NK-92 (cell line): ENCODE data around the gene TMEM190.

Experiments used
- DNase-seq: peaks from one replicate; lab custom pipeline; 2025; ENCODE audit not compliant: unreplicated experiment; lab: John Stamatoyannopoulos, UW

Gene TMEM190

GRCh38 chr19:55369653-55370304 is 6.8 kb upstream of the TMEM190 start:
- no peak for DNase-seq

DNA sequence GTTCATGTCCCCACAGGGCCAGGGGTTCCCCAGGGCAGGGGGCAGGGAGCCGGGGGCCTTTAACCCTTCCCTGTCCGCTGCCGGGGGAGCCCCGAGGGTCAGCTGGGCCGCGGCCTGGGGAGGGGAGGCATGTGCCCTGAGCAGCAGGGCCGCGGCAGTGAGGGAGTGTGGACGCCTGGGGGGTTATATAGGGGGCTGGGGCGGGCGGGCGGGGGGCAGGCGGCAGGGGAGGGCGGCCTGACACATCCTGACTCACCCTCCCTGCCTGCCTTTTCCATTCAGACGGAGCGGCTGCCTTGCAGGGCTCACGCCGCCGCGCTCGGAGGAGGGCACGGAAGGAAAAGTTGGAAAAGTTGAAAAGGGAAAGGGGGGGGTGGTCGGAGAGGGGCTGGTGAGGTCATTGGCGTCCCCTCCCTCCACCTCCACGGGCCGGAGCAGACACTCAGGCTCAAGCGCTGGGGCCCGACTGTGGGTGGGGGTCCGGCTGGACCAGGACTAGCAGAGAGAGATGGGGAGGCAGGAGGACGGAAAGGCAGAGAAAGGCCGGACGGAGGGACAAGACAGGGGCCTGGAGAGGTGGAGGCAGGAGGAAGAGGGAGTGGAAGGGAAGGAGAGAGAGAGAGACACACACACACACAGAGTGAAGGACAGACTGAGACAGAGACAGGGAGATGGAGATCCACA is 6.2 kb upstream of the TMEM190 start, which contains the start of gene IL11:
IL11 (minus strand) TSS at position 159 of the 684 bp plus-strand sequence; CDS start at position 6, 153 bp downstream.
- DNase-seq, result no peak

DNA sequence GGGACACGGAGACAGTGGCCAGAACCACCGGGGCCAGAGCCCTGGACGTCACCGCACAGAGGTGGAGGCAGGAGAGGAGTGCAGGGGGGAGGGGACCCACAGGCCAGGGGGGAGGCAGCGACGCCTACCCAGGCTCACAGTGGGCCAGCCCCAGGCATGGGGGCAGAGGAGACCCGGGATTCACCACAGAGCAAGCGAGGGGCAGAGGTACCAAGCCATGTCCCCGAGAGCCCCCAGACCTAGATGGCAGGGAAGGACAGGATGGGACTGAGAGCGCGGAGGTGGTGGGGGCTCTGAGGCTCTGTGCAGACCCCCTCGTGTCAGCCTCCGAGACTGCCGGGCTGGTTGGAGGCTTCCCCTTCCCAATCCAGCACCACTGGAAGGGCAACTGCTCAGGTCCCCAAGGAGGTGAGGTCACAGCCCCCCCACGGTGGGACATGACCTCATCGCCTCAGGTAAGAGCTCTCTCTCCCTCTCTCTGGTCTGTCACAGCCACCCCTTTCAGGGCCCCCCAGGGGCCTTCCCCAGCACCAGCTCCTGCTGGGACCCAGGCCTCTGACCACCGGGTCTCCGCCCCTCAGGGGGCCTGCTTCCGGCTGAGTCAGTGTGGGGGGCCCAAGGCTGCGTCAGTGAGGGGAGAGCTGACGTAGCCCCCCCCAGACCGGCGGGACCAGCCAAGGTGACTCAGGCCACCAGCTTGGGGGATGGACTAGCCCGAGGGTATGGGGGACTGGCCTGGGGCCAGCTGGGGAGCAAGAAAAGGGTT is 4.1 kb upstream of the TMEM190 start:
- no peak for DNase-seq

DNA sequence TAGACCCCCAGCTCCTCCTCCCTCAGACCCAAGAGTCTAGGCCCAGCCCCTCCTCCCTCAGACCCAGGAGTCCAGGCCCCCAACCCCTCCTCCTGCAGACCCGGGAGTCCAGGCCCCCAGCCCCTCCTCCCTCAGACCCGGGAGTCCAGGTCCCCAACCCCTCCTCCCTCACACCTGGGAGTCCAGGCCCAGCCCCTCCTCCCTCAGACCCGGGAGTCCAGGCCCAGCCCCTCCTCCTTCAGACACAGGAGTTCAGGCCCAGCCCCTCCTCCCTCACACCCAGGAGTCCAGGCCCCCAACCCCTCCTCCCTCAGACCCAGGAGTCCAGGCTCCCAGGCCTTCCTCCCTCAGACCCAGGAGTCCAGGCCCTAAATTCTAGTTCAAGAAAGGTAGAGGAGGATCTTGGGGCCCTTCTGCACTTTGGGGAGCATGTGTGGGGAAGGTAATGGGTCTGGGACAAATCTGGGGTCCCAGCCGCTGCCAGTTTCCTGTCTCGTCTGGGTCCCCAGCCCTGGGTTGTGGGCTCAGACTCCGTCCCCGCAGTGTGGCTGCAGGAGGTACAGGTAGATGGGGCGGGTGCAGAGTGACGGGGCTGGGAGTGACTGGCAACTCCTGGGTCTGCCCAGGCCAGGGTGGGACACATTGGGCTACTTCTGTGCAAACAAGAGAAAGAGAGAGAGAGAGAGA is 3.2 kb upstream of the TMEM190 start:
- no peak for DNase-seq

DNA sequence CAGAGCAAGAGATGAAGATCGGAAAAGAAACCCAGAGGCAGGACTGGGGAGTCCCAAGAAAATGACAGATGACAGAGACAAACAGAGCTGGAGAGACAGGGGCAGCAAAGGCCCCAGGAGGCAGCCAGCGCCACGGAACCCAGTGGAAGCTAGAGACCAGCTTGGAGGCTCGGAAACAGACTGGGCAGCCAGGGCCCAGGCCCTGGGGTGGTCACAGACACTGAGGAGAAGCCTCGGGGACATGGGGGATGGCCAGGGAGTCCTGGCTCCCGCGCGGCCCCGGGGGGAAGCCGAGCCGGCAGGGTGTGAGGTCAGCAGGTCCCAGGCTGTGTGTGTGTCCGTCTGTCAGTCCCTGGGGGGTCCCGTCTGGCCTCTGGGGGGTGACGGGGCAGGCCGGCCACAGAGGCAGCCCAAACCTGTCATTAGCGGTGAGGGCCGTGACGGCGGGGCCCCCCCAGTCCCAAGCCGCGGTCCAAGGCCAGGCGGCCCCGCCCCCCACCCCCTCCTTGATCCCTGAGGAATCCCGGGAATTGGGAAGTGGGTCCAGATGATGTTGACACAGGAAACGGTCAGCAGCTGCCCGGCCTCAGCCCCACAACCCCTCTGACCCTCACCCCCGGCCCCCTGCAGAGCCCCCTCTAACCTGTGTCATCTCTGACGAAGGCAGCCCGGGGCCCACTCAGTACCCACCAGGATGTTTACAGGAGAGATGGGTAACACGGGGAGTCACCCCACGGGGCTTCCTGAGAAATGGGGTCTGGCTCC is 2.5 kb upstream of the TMEM190 start:
- DNase-seq, result no peak

DNA sequence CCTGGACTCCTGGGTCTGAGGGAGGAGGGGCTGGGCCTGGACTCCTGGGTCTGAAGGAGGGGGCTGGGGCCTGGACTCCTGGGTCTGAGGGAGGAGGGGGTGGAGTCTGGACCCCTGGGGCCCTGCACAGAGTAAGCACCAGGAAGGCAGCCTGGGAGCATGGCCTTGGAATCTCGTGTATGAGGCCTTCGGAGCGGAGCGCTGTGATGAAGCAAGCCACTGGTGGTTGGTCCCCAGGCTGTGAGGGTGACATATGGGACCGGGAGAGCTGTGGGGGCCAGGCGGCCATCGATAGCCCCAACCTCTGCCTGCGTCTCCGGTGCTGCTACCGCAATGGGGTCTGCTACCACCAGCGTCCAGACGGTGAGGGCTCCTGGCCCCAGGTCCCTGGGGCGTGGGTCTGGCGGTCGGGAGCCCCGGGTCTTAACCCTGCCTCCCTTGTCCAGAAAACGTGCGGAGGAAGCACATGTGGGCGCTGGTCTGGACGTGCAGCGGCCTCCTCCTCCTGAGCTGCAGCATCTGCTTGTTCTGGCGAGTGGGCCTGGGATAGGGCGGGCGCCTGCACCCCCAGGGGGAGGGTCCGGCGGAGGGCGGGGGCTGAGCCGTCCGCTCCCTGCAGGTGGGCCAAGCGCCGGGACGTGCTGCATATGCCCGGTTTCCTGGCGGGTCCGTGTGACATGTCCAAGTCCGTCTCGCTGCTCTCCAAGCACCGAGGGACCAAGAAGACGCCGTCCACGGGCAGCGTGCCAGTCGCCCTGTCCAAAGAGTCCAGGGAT is 918 bp downstream of the TMEM190 start:
- DNase-seq, result no peak

- DNase-seq, result no peak
Measured at GRCh38 chr19:55379174-55379573, 2.5 kb downstream of the TMEM190 start.

DNA sequence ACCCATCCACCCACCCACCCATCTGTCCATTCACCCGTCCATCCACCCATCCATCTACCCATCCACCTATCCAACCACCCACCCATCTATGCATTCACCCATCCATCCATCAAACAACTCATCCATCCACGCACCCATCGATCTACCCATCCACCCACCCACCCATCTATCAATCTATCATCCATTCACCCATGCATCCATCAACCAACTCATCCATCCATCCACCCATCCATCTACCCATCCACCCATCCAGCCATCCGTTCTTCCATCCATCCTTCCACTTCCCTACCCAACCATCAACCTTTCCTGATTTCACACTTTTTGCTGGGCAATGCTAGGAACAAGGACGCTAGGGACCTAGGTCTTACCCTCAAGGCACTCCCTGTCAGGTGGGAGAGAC is 5.4 kb downstream of the TMEM190 start:
- DNase-seq, result no peak

GRCh38 chr19:55382522-55383054 is 6.0 kb downstream of the TMEM190 start:
- DNase-seq, result no peak

GRCh38 chr19:55383279-55384130 is 6.9 kb downstream of the TMEM190 start:
- DNase-seq, result no peak

- no peak for DNase-seq
Measured at GRCh38 chr19:55384131-55384919, 7.7 kb downstream of the TMEM190 start, which contains the start of gene TMEM238. Gene TMEM238, minus strand, starts transcription at chr19:55384292. Its CDS starts 33 bp downstream, at chr19:55384259.

DNA sequence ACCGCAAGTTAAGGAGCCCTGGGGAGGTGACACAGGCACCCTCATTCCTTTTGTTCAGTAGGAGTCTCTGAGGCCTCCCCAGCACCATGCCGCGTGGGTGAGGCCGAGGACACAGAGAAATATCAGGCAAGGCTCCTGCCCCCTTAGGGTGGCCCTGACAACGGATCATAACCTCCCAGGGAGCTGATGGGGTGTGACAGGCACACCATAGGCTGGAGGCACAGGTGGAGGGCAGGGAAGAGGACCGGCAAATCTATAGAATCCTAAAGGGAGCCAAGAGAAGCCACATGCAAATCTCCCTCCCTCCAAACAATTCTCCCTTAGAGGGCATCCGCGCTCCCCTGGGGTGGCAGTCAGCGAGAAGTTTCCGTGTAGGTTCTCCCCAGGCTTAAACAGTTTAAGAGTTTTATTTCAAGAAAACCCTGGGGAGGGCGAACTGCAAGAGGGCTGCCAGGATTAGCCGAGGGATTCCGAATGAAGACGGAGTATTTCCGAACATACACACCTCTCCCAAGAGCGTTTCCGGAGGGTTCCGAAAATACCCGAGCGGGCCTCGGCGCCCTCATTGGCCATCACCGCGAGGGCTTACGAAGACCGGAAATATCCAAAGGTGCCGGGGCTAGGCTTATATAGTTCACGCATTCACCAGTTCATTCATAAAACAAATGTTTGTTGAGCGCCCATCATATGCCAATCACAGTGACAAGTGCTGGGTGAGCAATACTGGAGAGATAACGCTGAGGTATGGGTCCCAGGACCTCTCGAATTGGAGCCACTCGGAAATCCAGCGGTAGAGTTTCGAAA is 8.5 kb downstream of the TMEM190 start:
- DNase-seq, result peak; percentile 65

- peak; percentile 89 for DNase-seq
Measured at GRCh38 chr19:55385724-55386492, 9.3 kb downstream of the TMEM190 start, which contains the start of gene RPL28. Gene RPL28, plus strand, starts transcription at chr19:55385932. Its CDS starts 426 bp downstream, at chr19:55386358.

GRCh38 chr19:55386493-55386971 is 9.9 kb downstream of the TMEM190 start:
- DNase-seq, result no peak

- no peak for DNase-seq
Measured at GRCh38 chr19:55387736-55388497, 11.3 kb downstream of the TMEM190 start.
